ENCODE measurements around the gene OR5D18. TPM values are rescaled to one million over a fixed set of nuclear protein-coding genes. Genes with fewer than 3 reads are reported as not detected.

Gene OR5D18
- total RNA-seq, 2 experiments from 2014 or later: not detected

Other genes starting within 250 kb of the OR5D18 start
- gene OR4C16, start 247.5 kb upstream of the OR5D18 start, total RNA-seq: not detected
- gene OR4C11, start 212.0 kb upstream of the OR5D18 start, total RNA-seq: not detected
- gene OR4P4, start 184.5 kb upstream of the OR5D18 start, total RNA-seq: not detected
- gene OR4S2, start 171.3 kb upstream of the OR5D18 start, total RNA-seq: not detected
- gene OR4C6, start 157.4 kb upstream of the OR5D18 start, total RNA-seq: not detected
- gene OR5D13, start 46.2 kb upstream of the OR5D18 start, total RNA-seq: not detected
- not detected for gene OR5D14, start 24.1 kb upstream of the OR5D18 start, total RNA-seq
- gene OR5L1, start 8.3 kb upstream of the OR5D18 start, total RNA-seq: not detected
- not detected for gene OR5L2, start 7.6 kb downstream of the OR5D18 start, total RNA-seq
- not detected for gene OR5D16, start 19.1 kb downstream of the OR5D18 start, total RNA-seq
- not detected for gene TRIM51, start 63.7 kb downstream of the OR5D18 start, total RNA-seq
- not detected for gene OR5W2, start 95.0 kb downstream of the OR5D18 start, total RNA-seq
- not detected for gene OR5I1, start 116.8 kb downstream of the OR5D18 start, total RNA-seq
- gene OR10AG1, start 150.3 kb downstream of the OR5D18 start, total RNA-seq: not detected
- not detected for gene OR5F1, start 175.0 kb downstream of the OR5D18 start, total RNA-seq
- gene OR5AS1, start 208.0 kb downstream of the OR5D18 start, total RNA-seq: not detected